Activated CD4-positive, alpha-beta T cell treated with anti-CD3 and anti-CD28 coated beads, Interleukin-2, amount 50 U/mL, for 1 hour (primary cell): Measurements from ENCODE around the gene UBR1.
"Not testable (repeated sequence)": the region's sequence is repeated elsewhere in the genome, so short reads cannot be mapped to it uniquely, and the experiment has no call there.

Experiments used
- DNase-seq: peaks from one replicate; pipeline ENCODE4 v3.0.0-alpha.2; 2020

Gene UBR1

DNA sequence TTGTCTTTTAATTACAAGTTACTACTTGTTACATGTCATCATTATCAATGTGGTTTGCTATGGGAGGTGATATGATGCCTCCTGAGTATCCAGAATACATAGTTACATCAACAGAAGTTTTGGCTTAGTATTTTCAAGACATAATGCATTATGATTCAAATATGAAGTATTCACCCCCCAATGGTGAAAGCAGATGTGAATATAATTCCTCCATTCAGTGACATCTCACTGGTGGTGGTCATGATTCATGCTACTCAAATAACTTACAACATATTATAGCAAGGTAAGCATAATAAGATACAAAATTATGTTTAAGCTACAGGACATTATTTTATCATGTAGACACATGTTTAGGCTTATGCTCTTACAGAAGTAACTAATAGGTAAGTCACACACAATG is 150.3 kb downstream of the UBR1 start:
- no peak for DNase-seq

DNA sequence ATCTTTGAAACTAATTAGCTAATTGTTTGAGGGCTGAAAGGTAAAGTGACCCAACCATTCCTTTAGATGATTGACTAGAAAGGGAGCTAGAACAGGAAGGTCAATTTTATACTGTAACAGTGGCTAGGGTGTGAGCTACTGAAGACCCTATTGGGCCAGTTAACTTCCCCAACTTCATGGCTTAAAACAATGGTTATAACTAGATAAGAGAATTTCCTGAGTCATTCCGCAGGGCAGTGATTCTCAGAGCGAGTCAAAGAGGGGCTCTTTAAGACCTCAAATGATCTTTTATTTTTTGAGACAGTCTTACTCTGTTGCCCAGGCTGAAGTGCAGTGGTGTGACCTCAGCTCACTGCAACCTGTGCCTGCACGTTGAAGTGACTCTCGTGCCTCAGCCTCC is 151.5 kb downstream of the UBR1 start:
- DNase-seq, result no peak

DNA sequence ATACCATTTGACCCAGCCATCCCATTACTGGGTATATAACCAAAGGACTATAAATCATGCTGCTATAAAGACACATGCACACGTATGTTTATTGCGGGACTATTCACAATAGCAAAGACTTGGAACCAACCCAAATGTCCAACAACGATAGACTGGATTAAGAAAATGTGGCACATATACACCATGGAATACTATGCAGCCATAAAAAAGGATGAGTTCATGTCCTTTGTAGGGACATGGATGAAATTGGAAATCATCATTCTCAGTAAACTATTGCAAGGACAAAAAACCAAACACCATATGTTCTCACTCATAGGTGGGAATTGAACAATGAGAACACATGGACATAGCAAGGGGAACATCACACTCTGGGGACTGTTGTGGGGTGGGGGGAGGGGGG is 156.9 kb downstream of the UBR1 start:
- not testable (repeated sequence) for DNase-seq

DNA sequence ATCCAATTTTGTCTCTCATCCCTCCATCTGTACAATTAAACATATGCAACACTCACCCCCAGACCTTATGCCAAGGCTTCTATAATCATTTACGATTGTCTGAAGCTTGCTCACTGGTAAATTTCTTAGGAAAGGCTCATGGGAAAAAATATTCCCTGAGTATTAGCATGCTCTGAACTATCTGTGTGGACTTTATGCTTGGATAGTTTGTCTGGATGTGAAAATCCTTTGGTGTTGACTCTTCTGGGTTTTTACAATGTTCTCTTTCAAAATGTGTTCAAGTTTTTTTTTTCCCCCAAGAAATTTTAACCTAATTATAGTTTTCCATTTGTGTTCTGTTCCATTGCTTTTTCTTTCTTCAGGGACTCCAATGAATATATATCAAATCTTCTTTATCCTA is 165.3 kb downstream of the UBR1 start:
- no peak for DNase-seq

DNA sequence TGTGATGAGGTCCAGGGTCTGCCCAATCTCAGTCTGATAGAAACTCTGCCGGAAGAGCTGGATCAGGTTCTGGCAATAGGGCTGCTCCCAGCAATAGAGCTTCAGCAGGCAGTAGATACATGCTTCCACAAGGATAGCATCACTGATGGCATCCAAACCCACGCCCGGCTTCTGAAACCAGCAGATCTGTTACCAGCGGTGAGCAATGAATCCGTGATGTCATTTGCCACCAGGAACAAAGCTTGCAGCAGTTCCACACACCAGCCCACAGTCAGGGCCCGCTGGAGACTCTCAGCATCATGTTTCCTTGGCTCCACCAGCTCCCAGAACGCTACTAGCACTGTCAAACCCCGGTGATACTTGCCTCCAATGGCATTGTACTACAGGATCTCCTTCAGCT is 166.0 kb downstream of the UBR1 start:
- DNase-seq, result no peak

DNA sequence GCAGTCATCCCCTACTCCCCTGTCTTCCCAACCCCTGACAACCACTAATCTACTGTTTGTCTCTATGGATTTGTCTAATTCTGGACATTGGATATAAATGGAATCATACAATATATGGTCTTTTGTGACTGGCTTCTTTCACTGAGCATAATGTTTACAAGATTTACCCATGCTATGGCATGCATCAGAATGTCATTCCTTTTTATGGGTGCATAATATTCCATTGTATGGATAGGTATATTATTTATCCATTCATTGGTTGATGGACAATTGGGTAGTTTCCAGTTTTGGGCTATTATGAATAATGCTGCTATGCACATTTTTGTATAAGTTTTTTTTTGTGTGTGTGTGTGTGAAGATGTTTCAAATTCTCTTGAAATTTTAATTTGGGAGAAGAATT is 168.7 kb downstream of the UBR1 start:
- no peak for DNase-seq

DNA sequence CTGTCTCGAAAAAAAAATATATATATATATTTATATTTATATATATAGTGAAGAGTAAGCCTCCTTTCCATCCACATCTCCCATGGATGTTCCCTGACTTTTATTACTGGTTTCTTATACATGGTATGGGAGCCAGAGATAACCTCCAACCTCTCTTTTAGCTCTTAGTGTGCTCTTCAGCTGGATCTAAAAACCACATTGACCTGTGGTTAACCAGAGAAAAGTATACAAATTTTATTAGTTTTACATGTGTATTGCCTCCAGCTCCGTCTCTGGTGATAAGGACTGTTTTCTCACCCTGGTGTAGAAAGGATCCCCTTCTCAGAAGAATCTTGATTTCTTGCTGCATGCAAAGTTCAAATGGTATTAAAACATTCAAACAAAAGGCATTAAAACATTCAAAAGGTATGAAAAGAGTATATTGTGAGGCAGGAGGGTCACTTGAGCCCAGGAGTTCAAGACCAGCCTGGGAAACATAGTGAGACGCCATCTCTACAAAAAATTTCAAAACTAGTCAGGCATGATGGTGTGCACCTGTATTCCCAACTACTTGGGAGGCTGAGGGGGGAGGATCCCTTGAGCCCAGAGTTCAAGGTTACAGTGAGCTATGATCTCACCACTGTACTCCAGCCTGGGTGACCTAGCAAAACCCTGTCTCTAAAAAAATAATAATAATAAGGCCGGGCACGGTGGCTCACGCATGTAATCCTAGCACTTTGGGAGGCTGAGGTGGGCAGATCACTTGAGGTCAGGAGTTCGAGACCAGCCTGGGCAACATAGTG is 171.8 kb downstream of the UBR1 start:
- DNase-seq, result no peak

DNA sequence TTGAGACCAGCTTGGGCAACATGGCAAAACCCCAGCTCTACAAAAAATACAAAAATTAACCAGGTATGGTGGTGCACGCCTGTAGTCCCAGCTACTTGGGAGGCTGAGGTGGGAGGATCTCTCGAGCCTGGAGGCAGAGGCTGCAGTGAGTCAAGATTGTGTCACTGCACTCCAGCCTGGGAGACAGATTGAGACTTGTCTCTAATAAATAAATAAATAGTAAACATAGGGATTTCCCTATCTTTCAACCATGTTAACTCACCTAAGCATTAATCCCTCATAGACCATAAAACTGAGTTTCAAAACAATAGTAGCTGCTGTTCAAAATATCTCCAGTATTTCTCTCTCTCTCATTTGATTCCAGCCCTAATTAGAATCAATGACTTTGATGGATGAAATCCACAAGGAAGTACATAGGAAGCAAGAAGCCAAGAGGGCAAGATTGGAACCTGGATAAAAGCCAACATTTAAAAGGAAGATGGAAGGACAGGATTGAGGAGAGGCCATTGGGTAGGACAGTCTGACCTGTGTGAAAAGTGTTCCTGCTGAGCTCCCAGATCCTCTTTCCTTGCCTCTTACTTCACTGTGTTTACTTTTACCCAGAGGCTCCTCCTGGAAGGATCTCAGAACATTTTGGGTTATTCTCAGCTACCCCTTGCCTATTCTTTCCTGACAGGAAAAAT is 172.9 kb downstream of the UBR1 start:
- no peak for DNase-seq

DNA sequence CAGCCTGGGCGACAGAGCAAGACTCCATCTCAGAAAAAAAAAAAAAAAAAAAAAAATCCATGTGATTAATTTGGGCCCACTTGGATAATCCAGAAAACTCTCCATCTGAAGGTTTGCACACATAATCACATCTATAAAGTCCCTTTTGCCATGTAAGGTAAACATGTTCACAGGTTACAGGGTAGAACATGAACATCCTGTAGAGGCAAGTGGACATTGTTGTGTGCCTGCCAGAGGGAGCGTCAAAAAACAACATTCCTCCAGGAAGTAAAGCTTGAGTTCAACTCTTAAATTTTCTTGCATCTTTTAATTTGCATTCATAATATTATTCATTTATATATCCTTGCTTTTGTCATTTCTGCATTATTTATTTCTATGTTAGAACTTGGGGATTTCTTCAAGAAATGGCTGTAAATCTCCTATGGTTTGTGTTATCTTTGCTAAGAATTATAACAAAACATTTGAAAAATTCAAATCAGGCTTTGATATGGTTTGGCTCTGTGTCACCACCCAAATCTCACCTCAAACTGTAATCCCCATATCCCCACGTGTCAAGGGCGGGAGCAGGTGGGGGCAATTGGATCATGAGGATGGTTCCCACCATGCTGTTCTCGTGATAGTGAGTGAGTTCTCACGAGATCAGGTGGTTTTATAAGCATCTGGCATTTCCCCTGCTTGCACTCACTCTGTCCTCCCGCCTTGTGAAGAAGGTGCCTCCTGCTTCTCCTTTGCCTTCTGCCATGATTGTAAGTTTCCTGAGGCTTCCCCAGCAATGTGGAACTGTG is 173.9 kb downstream of the UBR1 start:
- DNase-seq, result no peak

DNA sequence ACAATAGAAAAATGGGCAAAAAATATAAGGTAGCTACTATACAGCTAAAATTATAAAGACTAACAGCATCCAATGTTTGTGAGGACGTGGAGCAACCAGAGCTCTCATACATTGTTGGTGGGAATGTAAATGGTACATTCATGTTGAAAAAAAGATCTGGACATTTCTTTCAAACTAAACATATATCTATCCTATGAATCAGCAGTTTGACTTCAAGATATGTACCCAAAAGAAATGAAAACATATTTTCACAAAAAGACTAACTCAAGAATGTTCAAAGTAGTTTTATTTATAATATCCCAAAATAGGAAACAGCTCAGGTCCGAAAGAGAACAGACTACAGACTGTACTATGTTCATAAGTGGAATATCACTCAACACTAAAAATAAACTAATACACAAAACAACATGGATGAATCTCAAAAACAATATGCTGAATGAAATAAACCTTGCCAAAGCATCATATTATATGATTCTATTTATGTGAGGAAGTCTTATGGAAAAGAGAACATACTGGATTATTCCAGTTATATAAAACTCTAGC is 176.5 kb downstream of the UBR1 start:
- no peak for DNase-seq

DNA sequence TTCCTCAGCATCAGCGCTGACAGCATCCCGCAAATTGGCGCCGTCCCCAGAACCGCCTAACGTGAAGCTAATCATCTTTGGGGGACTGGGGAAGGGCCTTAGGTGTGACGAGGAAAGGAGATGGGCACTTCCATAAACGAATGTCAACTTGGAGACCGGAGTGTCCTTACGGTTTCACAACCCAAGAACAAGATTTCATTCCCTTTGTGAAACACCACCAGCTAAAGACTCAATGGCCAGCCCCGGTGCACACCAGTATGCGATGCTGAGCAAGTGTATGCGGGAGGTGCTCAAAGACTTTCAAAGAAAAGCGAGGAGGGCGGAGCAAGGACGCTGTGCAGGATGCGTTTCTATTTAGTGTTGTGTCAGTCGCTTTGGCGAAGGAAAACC is 184.5 kb downstream of the UBR1 start:
- DNase-seq, result peak; percentile 36

DNA sequence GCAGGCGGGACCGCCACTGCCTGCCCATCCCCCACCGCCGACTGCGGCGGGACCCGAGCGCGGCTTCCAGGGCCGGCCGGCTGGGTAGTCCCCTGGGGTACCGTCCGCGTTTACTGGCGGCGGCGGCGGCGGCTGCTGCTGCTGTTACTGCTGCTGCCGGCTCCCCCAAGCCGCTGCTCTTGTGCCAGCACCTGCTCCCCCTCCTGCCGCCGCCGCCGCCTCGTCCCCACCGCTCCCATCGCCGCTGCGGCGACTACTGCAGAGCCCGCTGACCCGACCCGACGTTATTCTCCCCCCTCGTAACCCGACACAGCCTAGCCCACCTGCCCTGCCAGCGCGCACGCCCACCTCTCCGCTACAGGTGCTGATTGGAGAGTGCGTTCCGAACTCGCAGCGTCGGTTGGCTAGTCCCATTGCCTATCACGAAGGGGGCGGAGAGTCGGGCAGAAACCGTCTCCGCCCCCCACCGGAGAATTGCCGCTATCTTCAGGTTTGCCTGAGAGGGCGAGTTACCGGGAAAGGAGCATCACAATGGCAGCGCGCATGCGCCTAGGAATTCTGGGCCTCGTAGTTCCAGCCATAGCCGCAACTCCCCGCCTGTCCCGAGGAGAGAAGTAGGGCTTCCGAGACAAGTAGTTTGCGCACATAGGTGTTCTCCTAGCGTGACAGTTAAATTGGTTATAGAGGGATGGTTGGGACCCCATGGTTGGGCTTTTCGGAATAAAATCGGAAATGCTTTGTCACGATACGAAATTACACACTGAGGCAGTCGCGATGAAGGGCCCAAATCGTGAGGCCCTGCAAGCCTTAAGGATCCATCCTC is 185.1 kb downstream of the UBR1 start, which contains the start of gene TTBK2:
TSS of gene TTBK2 (minus strand) at position 260 of the 823 bp plus-strand sequence. CDS start 42,161 bp downstream, outside the sequence.
- DNase-seq, result peak; percentile 97

DNA sequence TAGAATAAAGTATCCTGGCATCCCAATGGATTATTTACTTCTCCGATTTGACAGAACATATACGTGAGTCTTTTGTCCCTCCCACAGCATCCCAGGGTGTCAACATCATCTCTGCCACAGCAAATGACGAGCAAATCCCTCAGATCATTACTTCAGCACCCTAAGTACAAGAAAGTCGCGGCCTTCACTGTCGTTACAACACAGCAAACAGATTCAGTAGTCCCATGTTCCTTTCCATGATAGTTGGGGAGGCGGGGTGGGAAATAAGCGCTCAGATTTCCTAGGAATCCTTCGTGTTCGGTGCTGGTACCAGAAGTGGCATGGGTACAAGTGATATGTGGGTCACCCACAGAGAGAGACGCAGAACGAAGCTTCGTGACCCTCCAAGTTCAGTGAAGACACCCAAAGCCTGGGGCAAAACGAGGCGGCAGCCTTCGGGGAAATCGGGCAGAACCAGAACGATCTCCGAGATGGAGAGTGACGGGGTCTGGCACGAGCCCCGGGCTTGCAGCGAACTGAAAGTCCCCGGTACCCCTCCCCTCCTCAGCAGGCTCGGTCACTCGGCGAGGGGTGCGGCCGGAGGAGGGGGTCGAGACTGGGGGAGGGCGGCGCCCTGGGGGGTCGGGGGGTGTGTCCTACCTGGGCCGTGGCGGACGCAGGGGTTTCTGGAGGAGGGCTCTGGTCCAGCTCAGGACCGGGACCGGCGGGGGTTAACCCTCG is 185.9 kb downstream of the UBR1 start:
- peak; percentile 11 for DNase-seq

DNA sequence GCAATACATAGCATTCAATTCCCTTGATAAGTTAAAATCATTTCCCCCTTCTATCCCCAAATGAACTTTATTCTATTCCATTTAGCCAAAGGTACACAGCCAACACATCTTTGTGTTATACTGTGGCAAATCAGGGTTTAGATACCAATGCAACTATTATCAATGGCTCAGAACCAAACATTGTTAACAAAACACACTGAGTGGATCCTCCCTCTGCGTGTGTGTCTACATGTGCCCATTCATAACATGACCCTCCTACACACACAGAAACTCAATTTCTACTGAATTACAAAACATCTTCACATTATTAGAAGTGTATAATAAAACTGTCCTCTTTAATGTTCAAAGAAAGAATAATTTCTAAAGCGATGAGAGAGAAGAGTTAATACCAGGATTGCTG is 186.5 kb downstream of the UBR1 start:
- DNase-seq, result no peak

DNA sequence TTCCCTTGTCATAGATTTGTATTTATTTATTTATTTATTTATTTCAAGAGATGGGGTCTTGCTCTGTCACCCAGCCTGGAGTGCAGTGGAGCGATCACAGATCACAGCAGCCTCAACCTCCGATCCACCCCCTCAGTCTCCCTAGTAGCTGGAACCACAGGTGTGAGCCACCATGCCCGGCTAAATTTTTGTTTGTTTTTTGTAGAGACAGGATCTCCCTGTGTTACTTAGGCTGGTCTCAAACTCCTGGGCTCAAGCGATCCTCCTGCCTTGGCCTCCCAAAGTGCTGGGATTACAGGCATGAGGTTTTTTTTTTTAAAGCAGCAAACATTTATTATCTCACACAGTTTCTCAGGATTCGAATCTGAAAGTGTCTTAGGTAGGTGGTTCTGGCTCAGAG is 187.8 kb downstream of the UBR1 start:
- no peak for DNase-seq

DNA sequence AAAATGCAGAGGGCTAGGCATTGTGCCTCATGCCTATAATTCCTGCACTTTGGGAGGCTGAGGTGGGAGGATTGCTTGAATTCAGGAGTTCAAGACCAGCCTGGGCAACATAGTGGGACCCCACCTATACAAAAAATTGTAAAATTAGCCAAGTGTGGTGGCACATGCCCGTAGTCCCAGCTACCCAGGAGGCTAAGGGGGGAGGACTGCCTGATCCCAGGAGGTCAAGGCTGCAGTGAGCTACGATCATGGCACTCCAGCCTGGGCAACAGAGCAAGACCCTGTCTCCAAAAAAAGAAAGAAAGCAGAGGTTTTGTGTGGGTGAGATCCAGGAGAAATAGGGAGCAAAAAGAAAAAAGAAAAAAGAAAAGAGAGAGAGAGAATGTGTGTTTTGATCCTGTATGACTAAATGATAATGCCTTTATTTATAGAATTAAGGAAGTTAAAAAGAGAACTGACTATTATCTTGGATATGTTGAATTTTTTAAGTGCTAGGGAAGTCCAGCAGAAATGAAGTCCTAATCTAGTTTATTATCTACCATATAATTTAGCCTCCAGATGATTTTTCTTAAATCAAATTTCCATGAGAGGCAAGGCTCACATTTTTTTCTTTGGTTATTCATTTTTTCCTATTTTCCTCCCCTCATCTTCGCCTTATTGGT is 190.1 kb downstream of the UBR1 start:
- no peak for DNase-seq

DNA sequence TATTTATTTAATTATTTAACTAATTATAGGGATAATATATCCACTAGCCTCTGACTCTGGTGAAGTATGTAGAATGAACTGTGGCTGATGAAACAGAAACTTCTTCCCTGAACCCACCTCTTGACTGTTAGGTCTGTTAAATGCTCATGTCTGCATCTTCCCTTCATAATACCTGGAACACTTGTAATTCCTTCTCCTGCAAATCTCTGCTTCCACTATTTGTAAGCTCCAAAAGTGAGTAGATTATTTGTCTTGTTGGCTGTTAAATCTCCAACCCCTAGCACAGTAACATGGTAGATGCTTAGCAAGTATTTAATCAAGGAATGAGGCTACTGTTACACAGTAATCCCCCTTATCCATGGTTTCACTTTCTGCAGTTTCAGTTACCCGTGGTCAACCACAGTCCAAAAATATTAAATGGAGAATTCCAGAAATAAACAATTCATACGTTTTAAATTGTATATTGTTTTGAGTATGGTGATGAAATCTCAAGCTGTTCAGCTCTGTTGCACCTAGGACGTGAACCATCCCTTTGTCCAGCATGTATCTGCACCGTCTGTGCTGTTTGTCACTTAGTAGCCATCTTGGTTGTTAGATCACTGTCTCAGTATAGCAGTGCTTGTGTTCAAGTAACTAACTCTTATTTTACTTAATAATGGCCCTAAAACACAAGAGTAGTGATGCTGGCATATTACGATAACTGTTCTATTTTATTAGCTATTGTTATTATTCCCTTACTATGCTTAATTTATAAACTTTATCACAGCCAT is 190.9 kb downstream of the UBR1 start:
- no peak for DNase-seq

DNA sequence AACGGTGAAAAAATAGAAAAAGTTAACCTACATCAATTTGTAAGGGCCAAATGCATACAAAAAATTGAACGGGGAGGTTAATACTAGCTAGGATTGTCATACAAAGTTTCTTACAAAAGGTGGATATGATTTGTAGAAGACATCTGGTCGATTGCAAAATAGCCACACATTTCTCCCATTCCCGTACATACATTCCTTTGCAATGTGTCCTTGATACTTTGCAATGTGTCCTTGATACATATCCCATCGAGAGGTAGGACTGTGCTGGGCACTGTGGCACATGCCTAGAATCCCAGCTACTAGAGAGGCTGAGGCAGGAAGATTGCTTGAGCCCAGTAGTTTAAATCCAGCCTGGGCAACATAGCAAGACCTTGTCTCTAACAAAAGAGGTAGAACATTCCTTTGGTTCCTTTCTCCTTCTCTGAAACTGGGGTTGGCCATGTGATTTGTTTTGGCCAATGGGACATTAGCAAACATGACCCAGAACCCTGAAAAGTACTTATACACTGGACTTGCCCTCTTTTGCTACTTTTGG is 194.7 kb downstream of the UBR1 start:
- DNase-seq, result no peak

DNA sequence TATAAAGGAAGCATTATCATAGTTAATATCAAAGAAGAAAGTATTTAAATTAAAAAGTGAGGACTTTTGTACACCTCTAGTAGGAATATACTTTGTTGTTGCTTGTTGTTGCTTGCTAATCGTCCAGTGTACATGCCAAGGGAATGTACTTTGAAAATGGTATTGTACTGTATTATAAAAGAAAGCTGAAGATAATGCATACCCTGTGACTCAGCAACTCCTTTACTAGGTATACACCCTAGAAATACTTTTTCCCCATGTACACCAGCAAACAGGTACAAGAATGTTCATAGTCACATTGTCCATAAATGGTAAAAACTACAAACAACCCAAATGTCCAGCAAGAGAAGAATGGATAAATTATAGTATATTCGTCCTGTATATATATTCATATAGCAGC is 197.3 kb downstream of the UBR1 start:
- no peak for DNase-seq
